ENCODE data around the gene UBE2I.
"Not testable (repeated sequence)": the region's sequence is repeated elsewhere in the genome, so short reads cannot be mapped to it uniquely, and the experiment has no call there.

UBE2I gene

GRCh38 chr16:1308977-1309885 is at the start of gene UBE2I:
UBE2I (plus strand) TSS chr16:1309636; CDS start chr16:1314031, 4,395 bp downstream.
- DNase-seq (ENCODE audit: low read depth in 2 of 2), result peak; percentile 94 to 96

- DNase-seq (ENCODE audit: low read depth in 2 of 2), result no peak
Measured at GRCh38 chr16:1259760-1260068, 49.7 kb upstream of the UBE2I start.

GRCh38 chr16:1260101-1260680 is 49.2 kb upstream of the UBE2I start:
- no peak for DNase-seq (ENCODE audit: low read depth in 2 of 2)

- no peak for DNase-seq (ENCODE audit: low read depth in 2 of 2)
Measured at GRCh38 chr16:1261131-1261892, 48.1 kb upstream of the UBE2I start.

GRCh38 chr16:1262210-1262845 is 47.1 kb upstream of the UBE2I start:
- no peak for DNase-seq (ENCODE audit: low read depth in 2 of 2)

- no peak for DNase-seq (ENCODE audit: low read depth in 2 of 2)
Measured at GRCh38 chr16:1262846-1263221, 46.6 kb upstream of the UBE2I start.

- no peak for DNase-seq (ENCODE audit: low read depth in 2 of 2)
Measured at GRCh38 chr16:1263591-1264344, 45.7 kb upstream of the UBE2I start.

- DNase-seq (ENCODE audit: low read depth in 2 of 2), result no peak
Measured at GRCh38 chr16:1264345-1265089, 44.9 kb upstream of the UBE2I start.

- DNase-seq (ENCODE audit: low read depth in 2 of 2), result no peak
Measured at GRCh38 chr16:1265090-1265630, 44.3 kb upstream of the UBE2I start.

GRCh38 chr16:1265826-1266225 is 43.6 kb upstream of the UBE2I start:
- DNase-seq (ENCODE audit: low read depth in 2 of 2), result no peak

GRCh38 chr16:1269418-1269817 is 40.0 kb upstream of the UBE2I start:
- not testable (repeated sequence) for DNase-seq (ENCODE audit: low read depth in 2 of 2)

GRCh38 chr16:1271380-1271723 is 38.1 kb upstream of the UBE2I start:
- no peak for DNase-seq (ENCODE audit: low read depth in 2 of 2)

GRCh38 chr16:1271724-1272413 is 37.6 kb upstream of the UBE2I start:
- not testable (repeated sequence) for DNase-seq (ENCODE audit: low read depth in 2 of 2)

GRCh38 chr16:1272453-1273198 is 36.8 kb upstream of the UBE2I start:
- no peak for DNase-seq (ENCODE audit: low read depth in 2 of 2)

- DNase-seq (ENCODE audit: low read depth in 2 of 2), result no peak
Measured at GRCh38 chr16:1273816-1274215, 35.6 kb upstream of the UBE2I start.

GRCh38 chr16:1274767-1275166 is 34.7 kb upstream of the UBE2I start:
- no peak for DNase-seq (ENCODE audit: low read depth in 2 of 2)

GRCh38 chr16:1275791-1276579 is 33.5 kb upstream of the UBE2I start:
- no peak for DNase-seq (ENCODE audit: low read depth in 2 of 2)

- no peak for DNase-seq (ENCODE audit: low read depth in 2 of 2)
Measured at GRCh38 chr16:1276580-1276878, 32.9 kb upstream of the UBE2I start.

GRCh38 chr16:1277151-1277598 is 32.3 kb upstream of the UBE2I start:
- no peak for DNase-seq (ENCODE audit: low read depth in 2 of 2)

Data from stimulated activated CD4-positive, alpha-beta T cell treated with anti-CD3 and anti-CD28 coated beads, Interleukin-15, amount 100 ng/mL, for 48 hours (primary cell).